GM18867 (cell line): ENCODE results near the gene SND1.

Experiments used
- ATAC-seq: cut with Tn5 transposase; IDR thresholded peaks from one replicate; pipeline ENCODE4 v1.9.1; 2021; ENCODE audit warnings: mild to moderate bottlenecking, moderate library complexity; ENCODE audit not compliant: unreplicated experiment

Gene SND1

DNA sequence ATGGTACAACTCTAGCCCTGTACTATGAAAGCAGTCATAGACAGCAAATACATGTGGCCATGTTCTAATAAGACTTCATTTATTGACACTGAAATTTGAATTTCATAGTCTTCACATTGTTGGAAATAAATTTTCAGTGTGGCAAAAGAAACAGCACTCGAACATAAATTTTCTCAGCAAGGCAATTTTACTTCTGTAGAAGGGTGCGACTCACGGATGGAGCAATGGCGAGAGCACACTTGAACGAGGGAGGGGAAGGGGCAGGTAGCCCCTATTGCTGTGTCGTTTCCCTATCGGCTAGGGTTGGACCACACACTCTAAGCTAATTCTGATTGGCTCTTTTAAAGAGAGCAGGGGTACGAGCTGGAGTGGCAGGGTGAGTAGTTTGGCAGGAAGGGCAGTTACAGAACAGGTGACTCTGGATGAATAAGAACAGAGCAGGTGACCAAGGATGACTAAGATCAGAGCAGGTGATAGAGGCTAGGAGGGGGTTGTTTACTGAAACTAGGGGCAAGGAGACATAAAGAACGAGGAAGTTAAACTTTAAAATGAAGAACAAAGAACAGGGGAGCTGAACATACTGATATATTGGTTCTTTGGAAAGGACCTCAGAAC lies 327.2 kb downstream of the SND1 start:
- ATAC-seq, result no peak

GRCh38 chr7:127979728-127980126 lies 327.7 kb downstream of the SND1 start:
- no peak for ATAC-seq

DNA sequence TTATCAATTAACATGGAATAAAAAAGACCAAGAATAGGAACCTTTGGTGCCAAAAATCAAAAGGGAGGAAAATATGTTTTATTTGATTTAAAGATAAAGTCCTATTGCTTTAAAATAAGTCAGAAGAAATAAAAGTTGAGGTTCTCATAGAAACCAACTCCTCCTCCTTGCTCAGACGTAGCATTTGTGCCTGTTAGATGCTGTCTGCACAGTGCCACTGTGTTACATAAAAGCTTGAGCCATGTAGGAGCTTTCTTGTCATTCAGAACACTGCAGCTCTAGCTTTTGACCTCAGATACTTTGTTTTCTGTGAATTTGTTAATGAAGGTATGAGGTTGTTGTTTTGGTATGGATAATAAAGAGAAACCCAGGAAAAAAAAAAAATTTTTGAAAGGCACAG lies 328.9 kb downstream of the SND1 start:
- ATAC-seq, result no peak

DNA sequence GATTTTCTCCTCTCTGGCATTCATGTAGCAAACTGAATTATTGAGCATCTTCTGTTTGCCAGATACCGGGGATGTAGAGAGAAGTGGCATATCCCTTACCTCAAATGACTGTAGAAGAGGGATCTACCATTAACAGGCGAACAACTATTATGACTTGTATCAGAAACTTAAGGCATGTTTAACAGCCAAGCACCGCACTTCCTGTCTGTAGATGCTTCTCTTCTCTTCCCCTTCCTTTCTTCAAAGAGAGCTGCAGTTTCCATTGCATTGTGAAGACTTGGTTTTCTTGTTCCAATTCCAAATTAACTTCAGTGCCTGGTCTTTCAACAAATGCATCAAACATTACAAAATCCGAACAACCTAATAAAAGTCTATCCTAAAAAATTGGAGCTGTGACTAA lies 330.0 kb downstream of the SND1 start:
- no peak for ATAC-seq

DNA sequence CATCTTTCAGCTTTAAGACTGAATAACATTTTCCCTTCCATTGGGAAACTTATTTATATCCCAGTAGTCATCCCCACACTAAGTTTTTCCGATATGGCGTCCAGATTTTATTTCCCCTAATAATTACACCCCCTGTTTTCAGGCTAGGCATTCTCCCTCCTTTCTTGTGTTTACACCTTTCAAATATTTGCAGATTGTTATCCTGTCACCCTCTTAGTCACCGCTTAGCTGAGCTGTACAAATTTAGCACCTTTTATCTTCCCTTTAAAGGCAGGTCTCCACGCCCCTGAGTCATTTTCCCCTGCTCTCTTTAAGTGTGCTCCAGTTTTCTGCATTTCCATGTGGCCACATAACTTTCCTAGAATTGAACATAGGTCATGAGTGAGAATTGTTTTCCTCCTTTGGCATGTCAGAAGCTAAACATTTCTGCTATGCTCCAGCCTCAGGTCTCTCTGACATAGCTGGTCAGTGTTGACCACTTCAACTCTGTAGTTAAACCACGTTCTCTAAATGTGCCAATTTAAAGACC lies 331.9 kb downstream of the SND1 start:
- no peak for ATAC-seq

GRCh38 chr7:127986581-127987521 lies 334.9 kb downstream of the SND1 start:
- ATAC-seq, result no peak

DNA sequence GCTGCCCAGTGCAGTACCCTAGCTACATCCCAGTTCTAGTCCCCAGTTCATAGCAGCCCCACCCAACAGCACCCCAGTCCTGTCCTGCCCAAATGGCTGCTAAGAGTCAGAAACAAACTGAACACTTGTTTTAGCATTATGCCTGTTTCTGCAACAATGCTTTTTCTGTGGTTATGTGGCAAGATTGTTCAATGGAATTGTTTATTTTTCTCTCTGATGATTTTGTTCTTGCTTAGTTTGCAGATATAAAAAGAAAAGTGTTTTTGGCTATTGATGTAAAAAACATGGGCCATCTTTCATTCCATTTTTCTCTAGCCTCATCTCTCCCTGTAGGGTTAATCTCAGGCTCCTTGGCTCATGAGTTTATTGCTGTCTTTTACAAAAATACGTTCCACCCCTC lies 336.8 kb downstream of the SND1 start:
- no peak for ATAC-seq

GRCh38 chr7:127993317-127993716 lies 341.3 kb downstream of the SND1 start:
- no peak for ATAC-seq

- ATAC-seq, result no peak
These were observed 342.0 kb downstream of the SND1 start for GRCh38 chr7:127993987-127994386.

DNA sequence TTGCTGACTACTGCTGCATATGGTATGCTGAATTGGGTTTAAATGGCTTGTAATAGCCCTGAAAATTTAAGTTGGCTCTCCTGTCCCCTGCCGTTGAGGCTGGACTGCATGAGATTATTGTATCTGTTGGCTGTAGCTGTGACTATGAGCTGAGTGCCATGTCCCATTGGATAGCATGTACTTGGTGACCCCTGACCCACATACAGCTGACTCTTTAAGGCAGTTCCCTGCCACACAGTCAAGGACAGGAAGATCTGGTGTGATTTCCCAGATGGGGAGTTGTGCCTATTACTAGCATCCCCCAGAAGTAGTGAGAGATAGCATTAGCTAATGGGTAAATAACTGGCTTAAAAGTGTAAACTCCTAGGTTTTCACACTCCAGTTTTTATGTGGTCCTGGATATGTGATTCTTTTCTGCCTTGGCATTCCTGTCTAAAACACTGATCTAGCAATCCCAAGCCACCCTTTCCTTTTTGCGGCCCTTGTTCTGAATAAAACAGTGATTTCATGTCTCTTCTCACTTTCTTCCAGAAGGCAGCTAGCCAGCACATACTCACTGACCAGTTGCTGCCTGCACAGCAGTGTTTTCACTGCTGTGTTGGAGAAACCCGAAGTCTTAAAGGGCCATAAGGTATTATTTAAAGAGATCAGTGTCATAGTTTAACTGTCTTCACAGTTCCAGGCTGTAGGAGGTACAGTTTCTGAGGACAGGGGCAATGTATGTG lies 343.3 kb downstream of the SND1 start:
- ATAC-seq, result no peak

DNA sequence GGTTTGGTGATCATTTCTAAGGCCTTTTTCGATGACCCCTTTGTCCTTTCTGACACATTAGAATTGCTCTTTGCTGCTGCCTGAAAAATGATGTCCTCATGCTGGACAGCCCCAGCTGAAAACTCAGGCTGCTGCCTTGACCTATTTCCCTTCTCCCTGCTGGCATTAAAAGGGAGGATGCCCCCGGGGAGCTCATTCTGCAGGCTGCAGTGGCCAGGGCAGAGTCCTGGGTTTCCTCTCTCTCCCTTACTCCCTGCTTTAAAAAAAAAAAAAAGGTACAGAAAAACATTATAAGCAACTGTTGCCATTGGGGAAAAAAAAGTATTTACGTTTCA lies 343.9 kb downstream of the SND1 start:
- no peak for ATAC-seq

- no peak for ATAC-seq
These were observed 344.5 kb downstream of the SND1 start for GRCh38 chr7:127996253-127997071.

DNA sequence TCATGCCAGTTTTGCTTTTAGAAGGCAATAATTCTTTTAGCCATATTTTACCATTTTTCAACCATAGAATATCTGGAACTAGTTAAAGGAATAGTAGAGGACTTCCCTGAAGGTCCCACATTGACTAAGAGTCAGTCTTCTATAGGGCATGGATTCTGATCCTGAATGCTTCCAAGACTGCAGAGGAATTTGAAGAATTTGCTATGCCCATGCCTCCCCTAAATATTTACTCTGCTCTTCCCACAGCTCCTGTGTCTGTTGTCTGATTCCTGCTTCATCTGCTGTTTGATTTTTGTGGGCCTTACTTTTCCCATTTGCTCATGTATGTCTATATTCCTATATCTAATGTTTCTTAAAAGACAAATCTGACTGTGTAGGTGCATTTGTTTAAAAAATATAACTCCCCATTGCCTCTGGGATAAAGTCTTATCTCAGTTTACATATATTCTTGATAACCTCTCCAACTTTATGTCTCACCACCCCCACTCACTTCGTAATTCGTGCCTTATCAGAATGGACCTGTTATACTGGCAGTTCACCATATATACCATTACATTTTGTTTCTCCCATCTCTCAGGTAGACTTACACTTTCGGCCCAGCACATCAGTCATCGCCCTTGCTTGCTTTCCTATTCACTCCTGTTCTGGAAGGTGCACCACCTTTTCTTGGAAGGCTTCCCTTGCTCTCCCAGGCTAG lies 345.4 kb downstream of the SND1 start:
- no peak for ATAC-seq

DNA sequence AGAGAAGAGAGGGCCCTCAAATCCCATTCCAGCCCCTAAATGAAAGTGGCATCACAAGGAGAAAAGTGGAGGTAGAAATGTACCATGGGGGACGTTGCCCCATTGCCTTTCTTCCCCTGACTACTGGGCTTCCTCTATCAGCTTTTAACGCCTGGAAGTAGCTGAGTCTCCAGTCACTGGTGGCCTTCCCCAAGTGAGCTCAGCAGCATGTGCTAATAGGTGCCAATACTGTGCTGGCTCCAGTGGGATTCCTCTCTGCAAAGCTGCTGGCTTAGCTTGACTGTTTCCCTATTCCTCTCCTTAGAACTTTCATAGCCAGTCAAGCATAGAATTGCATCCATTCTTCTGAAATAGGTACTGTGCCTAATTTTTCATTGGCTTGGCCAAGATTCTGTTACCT lies 346.7 kb downstream of the SND1 start:
- no peak for ATAC-seq

DNA sequence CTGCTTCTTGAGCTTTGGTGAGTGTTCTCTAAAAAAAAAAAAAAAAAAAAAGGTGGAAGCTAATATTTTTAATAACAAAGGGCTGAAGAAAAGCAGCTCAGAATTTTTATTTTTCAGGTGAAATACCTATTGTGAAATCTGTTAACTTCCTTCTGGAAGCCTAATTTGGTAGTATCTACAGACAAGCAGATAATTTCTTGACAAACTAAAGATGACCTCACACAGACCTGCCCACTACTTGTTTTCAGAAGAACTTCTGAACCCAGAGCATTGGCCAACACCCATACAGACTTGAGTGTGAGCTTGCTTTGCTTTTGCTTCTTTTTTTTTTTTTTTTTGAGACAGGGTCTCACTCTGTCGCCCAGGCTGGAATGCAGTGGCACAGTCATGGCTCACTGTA lies 348.1 kb downstream of the SND1 start:
- no peak for ATAC-seq

DNA sequence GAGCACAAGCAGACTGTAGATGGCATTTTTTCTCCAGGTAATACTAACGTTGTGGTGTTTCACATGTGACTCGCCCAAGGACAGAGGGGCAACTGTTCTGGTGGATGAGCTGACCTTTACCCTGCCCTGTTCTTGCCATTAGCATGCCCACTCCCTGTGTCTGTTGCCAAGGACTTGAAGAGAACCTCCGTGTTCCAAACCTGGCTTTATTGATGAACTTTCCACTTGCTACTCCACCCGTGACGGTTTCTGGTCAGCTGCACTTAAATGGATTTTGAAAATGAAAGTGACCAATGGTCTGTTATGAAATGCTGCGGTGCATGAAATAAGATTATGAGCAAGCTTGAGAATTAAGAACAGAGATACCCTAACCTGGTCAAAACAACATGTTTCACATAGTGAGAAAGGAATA lies 348.9 kb downstream of the SND1 start:
- ATAC-seq, result peak; percentile 58

GRCh38 chr7:128003167-128003566 lies 351.2 kb downstream of the SND1 start:
- peak; percentile 54 for ATAC-seq

- ATAC-seq, result no peak
These were observed 351.8 kb downstream of the SND1 start for GRCh38 chr7:128003787-128004186.

GRCh38 chr7:128004623-128005022 lies 352.6 kb downstream of the SND1 start:
- no peak for ATAC-seq

DNA sequence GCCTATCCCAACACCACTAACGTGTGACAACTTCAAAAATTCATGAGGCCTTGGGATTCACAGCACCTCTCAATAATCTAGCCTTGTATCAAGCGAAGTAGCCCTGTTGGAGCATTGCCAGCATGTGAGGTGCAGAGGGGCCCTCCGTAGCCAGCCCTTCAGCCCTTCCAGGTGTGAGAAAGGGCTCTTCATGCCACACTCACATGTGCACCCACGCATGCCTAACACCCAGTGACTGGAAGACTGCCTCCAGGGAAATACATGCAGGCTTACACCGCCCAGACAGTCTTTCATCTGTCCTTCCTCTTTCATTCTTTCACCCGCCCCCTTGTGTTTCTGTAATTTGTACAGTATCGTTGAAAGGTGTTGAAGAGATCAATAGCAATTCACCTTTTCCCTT lies 353.1 kb downstream of the SND1 start:
- no peak for ATAC-seq
